Subcutaneous adipose tissue (tissue), 4 donors: ENCODE measurements around the gene NUDT9. TPM values are rescaled to one million over a fixed set of nuclear protein-coding genes. Genes with fewer than 3 reads are reported as not detected.

Experiments
- CTCF ChIP-seq: fragments of 450-650 bp; IDR thresholded peaks from one replicate; pipeline ENCODE4 v1.5.1; 2016; ENCODE audit warnings: low read depth, mild to moderate bottlenecking, control low read depth, antibody characterized with exemption, moderate library complexity
- total RNA-seq, 4 donors: library from RNA; depleted of rRNA; stranded (reverse); fragments of >200 nt; gene quantifications; one replicate each; pipeline ENCODE4 v1.1.0, GENCODE V29; 2016

The NUDT9 gene
- total RNA-seq, 4 donors from 2014 or later, result 12.6 to 30.3 (median 17.1) TPM

GRCh38 chr4:87390551-87390890 lies 31.9 kb upstream of the NUDT9 start:
- TF ChIP-seq CTCF, result no peak

- no peak for TF ChIP-seq CTCF
Observed at GRCh38 chr4:87390891-87391575, 31.3 kb upstream of the NUDT9 start, which contains the start of gene HSD17B11. TSS of gene HSD17B11 (minus strand) at chr4:87391188. CDS start at chr4:87391070, 118 bp downstream.

- TF ChIP-seq CTCF, result no peak
Observed at GRCh38 chr4:87391576-87392054, 30.8 kb upstream of the NUDT9 start.

GRCh38 chr4:87392183-87392582 lies 30.2 kb upstream of the NUDT9 start:
- TF ChIP-seq CTCF, result no peak

GRCh38 chr4:87399148-87399547 lies 23.2 kb upstream of the NUDT9 start:
- TF ChIP-seq CTCF, result no peak

- TF ChIP-seq CTCF, result no peak
Observed at GRCh38 chr4:87399954-87400353, 22.4 kb upstream of the NUDT9 start.

GRCh38 chr4:87405211-87405820 lies 17.1 kb upstream of the NUDT9 start:
- TF ChIP-seq CTCF, result no peak
